GM19035 (cell line): ENCODE data around the gene BTLA.
"Not testable (repeated sequence)": the region's sequence is repeated elsewhere in the genome, so short reads cannot be mapped to it uniquely, and the experiment has no call there.

Experiments
- ATAC-seq: cut with Tn5 transposase; IDR thresholded peaks from one replicate; pipeline ENCODE4 v1.9.1; 2021; ENCODE audit not compliant: unreplicated experiment

Gene BTLA

DNA sequence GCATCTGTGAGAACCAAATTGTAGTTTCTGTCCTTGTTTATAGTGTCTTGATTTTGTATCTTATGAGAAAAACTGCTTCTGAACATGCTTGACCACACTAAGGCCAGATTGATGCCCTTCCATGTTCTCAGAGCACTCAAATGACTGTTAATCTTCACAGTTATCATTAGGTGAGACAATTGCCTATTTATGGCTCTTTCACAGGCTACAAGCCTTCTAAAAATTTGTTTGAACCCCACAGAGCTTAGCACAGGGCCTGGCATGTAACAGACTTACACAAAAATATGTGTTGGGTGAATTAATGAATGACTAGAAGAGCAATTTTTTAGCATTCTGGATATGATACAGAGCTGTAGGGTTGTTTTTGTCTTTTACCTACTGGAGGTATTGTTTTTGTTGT is 43.1 kb downstream of the BTLA start:
- ATAC-seq: no peak

- ATAC-seq: no peak
Measured at GRCh38 chr3:112448939-112449338, 50.3 kb downstream of the BTLA start.

- ATAC-seq: no peak
Measured at GRCh38 chr3:112446343-112446742, 52.9 kb downstream of the BTLA start.

DNA sequence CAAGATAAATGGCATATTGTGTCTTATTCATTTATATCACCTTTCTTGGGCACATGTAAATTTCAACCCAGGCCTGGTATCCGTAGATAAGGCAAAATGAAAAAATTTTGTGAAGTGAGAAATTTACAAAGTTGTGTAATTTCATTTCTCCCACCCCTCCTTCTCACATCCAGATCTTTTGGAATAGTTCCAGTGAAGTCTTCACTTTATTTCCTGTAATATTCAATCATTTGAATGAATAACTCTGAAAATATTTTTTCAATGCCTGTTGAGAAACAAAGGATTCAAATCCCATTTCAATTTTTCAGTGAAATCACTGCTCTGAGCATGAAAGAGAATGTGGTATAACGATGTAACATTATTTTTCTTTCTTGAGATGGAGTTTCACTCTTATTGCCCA is 53.4 kb downstream of the BTLA start:
- ATAC-seq: no peak

DNA sequence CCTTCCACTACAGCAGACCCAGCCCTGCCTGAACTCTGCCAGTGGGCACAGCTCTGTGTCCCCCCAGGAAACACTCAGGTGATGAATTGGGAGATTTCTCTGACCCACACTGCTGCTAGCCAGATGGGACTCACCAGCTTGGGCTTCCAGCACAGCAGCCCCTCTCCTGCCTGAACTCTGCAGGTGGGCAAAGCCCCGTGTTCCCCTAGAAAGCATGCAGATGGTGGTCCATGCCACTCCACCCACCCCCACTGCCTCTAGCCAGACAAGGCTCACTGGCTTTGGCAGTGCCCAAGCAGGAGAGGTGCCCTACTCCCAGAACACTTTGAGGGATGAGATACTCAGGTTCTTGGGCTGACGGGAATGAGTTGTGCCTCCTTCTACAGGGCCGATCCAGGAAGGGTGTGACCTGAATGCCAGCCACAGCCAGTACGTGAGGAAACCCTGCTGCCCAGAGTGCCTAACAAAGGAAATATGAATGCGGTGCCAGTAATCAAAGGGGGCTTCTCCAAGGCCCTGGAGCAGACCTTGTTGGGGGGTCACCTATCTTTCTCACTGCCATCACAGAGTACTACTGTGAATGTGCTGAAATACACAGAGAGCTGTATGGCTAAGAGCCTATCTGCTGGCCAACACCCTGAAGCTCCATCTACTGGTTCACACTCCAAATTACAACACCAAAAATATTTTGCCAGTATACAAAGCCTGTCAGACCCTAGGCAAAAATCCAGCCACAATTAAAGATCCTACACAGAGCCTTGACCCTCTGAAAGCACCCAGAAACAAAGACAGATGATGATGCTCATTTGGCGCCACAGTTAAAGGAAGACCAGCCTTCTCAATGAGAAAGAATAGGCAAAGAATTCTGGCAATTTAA is 61.9 kb downstream of the BTLA start:
- ATAC-seq: no peak

GRCh38 chr3:112429960-112430359 is 69.3 kb downstream of the BTLA start:
- no peak for ATAC-seq

DNA sequence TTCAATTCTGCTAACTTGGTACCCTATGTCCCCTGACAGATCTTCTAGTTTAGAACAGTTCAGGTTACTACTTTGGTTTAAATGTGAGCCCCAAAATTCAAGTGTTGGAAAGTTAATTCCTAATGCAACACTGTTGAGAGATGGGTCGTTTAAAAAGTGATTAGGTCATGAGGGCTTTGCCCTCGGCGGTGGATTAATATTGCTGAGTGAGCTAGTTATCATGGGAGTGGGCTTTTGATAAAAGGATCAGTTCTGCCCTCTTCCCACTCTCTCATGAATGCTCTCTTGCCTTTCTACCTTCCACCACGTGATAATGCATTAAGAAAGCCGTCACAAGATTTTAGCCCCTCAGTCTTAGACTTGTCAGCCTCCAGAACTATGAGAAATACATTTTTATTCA is 72.1 kb downstream of the BTLA start:
- ATAC-seq: no peak

DNA sequence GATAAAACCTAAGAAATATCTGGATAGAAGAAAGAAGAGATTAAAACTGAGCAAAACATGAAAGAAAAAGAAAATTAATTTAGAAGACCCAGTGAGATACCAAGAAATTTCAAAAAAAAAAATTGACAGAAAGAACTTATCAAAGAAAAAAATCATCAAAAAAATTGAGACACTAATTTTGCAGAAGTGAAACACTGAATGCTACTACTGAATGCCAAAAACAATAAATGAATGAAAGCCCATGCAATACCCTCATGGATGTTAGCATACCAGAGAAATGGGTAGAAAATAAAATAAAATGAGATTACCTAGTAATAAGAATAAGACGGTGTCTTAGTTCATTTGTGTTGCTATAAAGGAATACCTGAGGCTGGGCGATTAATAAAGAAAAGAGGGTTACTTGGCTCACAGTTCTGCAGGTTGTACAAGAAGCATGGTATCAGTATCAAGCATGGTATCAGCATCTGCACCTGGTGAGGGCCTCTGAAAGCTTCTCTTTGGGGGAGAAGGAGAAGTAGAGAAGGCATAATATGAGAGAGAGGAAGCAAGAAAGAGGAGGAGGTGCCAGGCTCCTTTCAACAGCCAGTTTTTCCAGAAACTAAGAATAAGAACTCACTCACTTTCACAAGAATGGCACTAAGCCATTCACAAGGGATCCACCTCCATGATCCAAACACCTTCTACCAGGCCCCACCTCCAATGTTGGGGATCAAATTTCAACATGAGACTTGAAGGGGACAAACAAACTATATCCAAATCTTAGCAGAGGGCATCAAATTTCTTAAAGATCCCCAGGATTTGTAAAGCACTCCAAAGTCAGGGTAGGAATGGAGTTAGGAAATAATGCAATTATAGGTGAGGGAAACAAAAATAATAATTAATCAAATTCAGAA is 73.2 kb downstream of the BTLA start:
- no peak for ATAC-seq

- no peak for ATAC-seq
Measured at GRCh38 chr3:112425382-112425781, 73.9 kb downstream of the BTLA start.

- ATAC-seq: no peak
Measured at GRCh38 chr3:112424394-112424793, 74.9 kb downstream of the BTLA start.

DNA sequence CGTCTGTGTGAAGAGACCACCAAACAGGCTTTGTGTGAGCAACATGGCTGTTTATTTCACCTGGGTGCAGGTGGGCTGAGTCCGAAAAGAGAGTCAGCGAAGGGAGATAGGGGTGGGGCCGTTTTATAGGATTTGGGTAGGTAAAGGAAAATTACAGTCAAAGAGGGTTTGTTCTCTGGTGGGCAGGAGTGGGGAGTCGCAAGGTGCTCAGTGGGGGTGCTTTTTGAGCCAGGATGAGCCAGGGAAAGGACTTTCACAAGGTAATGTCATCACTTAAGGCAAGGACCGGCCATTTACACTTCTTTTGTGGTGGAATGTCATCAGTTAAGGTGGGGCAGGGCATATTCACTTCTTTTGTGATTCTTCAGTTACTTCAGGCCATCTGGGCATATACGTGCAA is 76.4 kb downstream of the BTLA start:
- not testable (repeated sequence) for ATAC-seq

DNA sequence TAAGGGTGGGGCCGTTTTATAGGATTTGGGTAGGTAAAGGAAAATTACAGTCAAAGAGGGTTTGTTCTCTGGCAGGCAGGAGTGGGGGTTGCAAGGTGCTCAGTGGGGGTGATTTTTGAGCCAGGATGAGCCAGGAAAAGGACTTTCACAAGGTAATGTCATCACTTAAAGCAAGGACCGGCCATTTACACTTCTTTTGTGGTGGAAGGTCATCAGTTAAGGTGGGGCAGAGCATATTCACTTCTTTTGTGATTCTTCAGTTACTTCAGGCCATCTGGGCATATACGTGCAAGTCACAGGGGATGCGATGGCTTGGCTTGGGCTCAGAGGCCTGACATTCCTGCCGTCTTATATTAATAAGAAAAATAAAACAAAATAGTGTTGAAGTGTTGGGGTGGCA is 80.7 kb downstream of the BTLA start:
- not testable (repeated sequence) for ATAC-seq

GRCh38 chr3:112417696-112418318 is 81.5 kb downstream of the BTLA start:
- ATAC-seq: no peak

- no peak for ATAC-seq
Measured at GRCh38 chr3:112416391-112417212, 82.7 kb downstream of the BTLA start.

GRCh38 chr3:112415390-112415789 is 83.9 kb downstream of the BTLA start:
- no peak for ATAC-seq
